Measurements from ENCODE around the gene POLR2C. TPM values are rescaled to one million over a fixed set of nuclear protein-coding genes. Genes with fewer than 3 reads are reported as not detected.

The POLR2C gene
- total and polyA plus RNA-seq, 2 experiments from 2014 or later: 56.6 to 92.5 TPM

- Histone ChIP-seq H3K79me2 (no peaks in the 10 kb centered on the region), H3K9me2 (replicated peaks; ENCODE audit: insufficient read depth) (no peaks in the 10 kb centered on the region), H3K4me2 (no peak overlapping the region), H3K9me3 (ENCODE audit: low read depth) (no peaks in the 10 kb centered on the region), H3K4me3 (no peak overlapping the region), H4K20me1 (ENCODE audit: insufficient read depth, poor library complexity, severe bottlenecking) (no peaks in the 10 kb centered on the region), H3K27me3 (no peaks in the 10 kb centered on the region), H3K27ac (no peak overlapping the region), H3K36me3 (replicated peaks; ENCODE audit: insufficient read depth, low read depth) (no peaks in the 10 kb centered on the region), H2AFZ (no peak overlapping the region), H3K4me1 (ENCODE audit: insufficient read depth) (peaks cover 28% of the 10 kb centered on the region)
- peak; percentile 5 for DNase-seq (ENCODE audit: low spot score)
- TF ChIP-seq EZH2 (IDR thresholded peaks at IDR 0.05; ENCODE audit: borderline replicate concordance) (no peak), CTCF (IDR thresholded peaks at IDR 0.05; ENCODE audit: poor library complexity) (no peak), EZH2phosphoT487 (IDR thresholded peaks at IDR 0.05; ENCODE audit: low read depth, severe bottlenecking, unreplicated experiment) (no peak)
- WGBS (ENCODE audit: low lambda C conversion rate, missing lambda C conversion rate): 78% methylated on average over 3 of the region's 3 CpGs
These were observed 45.6 kb downstream of the POLR2C start for GRCh38 chr16:57508035-57508425.

- Histone ChIP-seq H2AFZ (no peak overlapping the region), H3K27ac (peak overlapping the region; percentile 61), H3K27me3 (no peaks in the 10 kb centered on the region), H3K4me2 (no peak overlapping the region), H3K4me3 (no peak overlapping the region), H3K9me2 (replicated peaks; ENCODE audit: insufficient read depth) (no peaks in the 10 kb centered on the region), H3K79me2 (no peaks in the 10 kb centered on the region), H3K36me3 (replicated peaks; ENCODE audit: insufficient read depth, low read depth) (no peaks in the 10 kb centered on the region), H4K20me1 (ENCODE audit: insufficient read depth, poor library complexity, severe bottlenecking) (no peaks in the 10 kb centered on the region), H3K9me3 (ENCODE audit: low read depth) (no peaks in the 10 kb centered on the region), H3K4me1 (ENCODE audit: insufficient read depth) (peaks cover 42% of the 10 kb centered on the region)
- peak; percentile 8 for DNase-seq (ENCODE audit: low spot score)
- WGBS (ENCODE audit: low lambda C conversion rate, missing lambda C conversion rate): 80% methylated on average over 12 of the region's 12 CpGs
- no peak for TF ChIP-seq CTCF (IDR thresholded peaks at IDR 0.05; ENCODE audit: poor library complexity)
These were observed 46.9 kb downstream of the POLR2C start for GRCh38 chr16:57509231-57509923.

GRCh38 chr16:57510016-57510871 is 47.8 kb downstream of the POLR2C start:
- no peak overlapping the region for H3K4me2 ChIP-seq
- 39% methylated on average over 10 of the region's 10 CpGs for WGBS (ENCODE audit: low lambda C conversion rate, missing lambda C conversion rate)
- TF ChIP-seq EZH2 (IDR thresholded peaks at IDR 0.05; ENCODE audit: borderline replicate concordance) (no peak), EZH2phosphoT487 (IDR thresholded peaks at IDR 0.05; ENCODE audit: low read depth, severe bottlenecking, unreplicated experiment) (no peak), CTCF (IDR thresholded peaks at IDR 0.05; ENCODE audit: poor library complexity) (no peak)
- DNase-seq (ENCODE audit: low spot score): peak; percentile 23
- H3K36me3 ChIP-seq (replicated peaks; ENCODE audit: insufficient read depth, low read depth): no peaks in the 10 kb centered on the region
- no peak overlapping the region for H2AFZ ChIP-seq
- H3K4me3 ChIP-seq: no peak overlapping the region
- peak overlapping the region; percentile 61 for H3K27ac ChIP-seq
- peaks cover 50% of the 10 kb centered on the region for H3K4me1 ChIP-seq (ENCODE audit: insufficient read depth)
- no peaks in the 10 kb centered on the region for H3K9me2 ChIP-seq (replicated peaks; ENCODE audit: insufficient read depth)
- H3K79me2 ChIP-seq: no peaks in the 10 kb centered on the region
- H4K20me1 ChIP-seq (ENCODE audit: insufficient read depth, poor library complexity, severe bottlenecking): no peaks in the 10 kb centered on the region
- H3K9me3 ChIP-seq (ENCODE audit: low read depth): no peaks in the 10 kb centered on the region
- H3K27me3 ChIP-seq: no peaks in the 10 kb centered on the region

Measured in hepatocyte (in vitro differentiated cells).